ENCODE results near the gene PCNX2.

DNA sequence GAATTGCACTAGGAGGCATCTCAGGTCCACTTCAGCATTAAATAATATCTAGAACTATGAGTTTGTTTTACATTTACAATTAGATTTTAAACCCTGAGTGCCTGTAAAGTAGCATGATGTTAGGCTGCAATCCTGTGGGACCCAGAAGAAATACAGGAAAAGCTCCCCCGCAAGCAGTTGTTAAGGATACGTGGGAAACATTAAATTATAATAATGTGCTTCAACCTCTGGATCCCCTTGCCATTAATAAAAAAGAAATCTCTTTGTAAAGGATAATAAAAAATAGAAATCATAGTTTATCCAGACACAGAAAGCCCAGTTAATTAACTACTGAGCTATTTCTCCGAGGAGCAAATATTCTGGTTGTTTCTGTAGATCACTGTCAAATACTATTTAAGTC is 106.0 kb downstream of the PCNX2 start:
- TF ChIP-seq, protein P1, sequence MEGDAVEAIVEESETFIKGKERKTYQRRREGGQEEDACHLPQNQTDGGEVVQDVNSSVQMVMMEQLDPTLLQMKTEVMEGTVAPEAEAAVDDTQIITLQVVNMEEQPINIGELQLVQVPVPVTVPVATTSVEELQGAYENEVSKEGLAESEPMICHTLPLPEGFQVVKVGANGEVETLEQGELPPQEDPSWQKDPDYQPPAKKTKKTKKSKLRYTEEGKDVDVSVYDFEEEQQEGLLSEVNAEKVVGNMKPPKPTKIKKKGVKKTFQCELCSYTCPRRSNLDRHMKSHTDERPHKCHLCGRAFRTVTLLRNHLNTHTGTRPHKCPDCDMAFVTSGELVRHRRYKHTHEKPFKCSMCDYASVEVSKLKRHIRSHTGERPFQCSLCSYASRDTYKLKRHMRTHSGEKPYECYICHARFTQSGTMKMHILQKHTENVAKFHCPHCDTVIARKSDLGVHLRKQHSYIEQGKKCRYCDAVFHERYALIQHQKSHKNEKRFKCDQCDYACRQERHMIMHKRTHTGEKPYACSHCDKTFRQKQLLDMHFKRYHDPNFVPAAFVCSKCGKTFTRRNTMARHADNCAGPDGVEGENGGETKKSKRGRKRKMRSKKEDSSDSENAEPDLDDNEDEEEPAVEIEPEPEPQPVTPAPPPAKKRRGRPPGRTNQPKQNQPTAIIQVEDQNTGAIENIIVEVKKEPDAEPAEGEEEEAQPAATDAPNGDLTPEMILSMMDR (IDR thresholded peaks at IDR 0.05) = no peak
- TF ChIP-seq EP300 (IDR thresholded peaks at IDR 0.05) = no peak
- TF ChIP-seq POLR2A (IDR thresholded peaks at IDR 0.05) = no peak
